GM12878 (cell line): ENCODE results near the gene NCOA4.
"Not testable (repeated sequence)": the region's sequence is repeated elsewhere in the genome, so short reads cannot be mapped to it uniquely, and the experiment has no call there.

ENCODE experiments used
- CREB1 ChIP-seq: IDR thresholded peaks from 2 replicates; pipeline ENCODE4 v1.6.1; 2012; ENCODE audit warnings: low read depth, mild to moderate bottlenecking, inconsistent platforms
- DPF2 ChIP-seq: fragments of 450-650 bp; IDR thresholded peaks from 2 replicates; pipeline ENCODE4 v1.6.1; 2017; ENCODE audit warnings: mild to moderate bottlenecking
- MYC ChIP-seq: IDR thresholded peaks from 2 replicates; pipeline ENCODE4 v1.6.1; 2011; ENCODE audit warnings: mild to moderate bottlenecking, low read length, moderate library complexity, inconsistent platforms; ENCODE audit not compliant: insufficient read depth, insufficient replicate concordance, insufficient read length, severe bottlenecking
- PAX5 ChIP-seq: IDR thresholded peaks from 2 replicates; pipeline ENCODE4 v1.6.1; 2011; ENCODE audit warnings: low read depth, low read length, borderline replicate concordance
- POLR2AphosphoS5 ChIP-seq: IDR thresholded peaks from 2 replicates; pipeline ENCODE4 v1.6.1; 2011; ENCODE audit warnings: mild to moderate bottlenecking, low read length, inconsistent platforms
- RCOR1 ChIP-seq: conservative IDR thresholded peaks from 2 replicates; pipeline ENCODE4 v1.6.1; 2012; ENCODE audit warnings: low read depth, low read length, improper control_type of control experiment
- SMC3 ChIP-seq: IDR thresholded peaks from 2 replicates; pipeline ENCODE4 v1.6.1; 2011; ENCODE audit warnings: low read length, improper control_type of control experiment, borderline replicate concordance
- TCF3 ChIP-seq: IDR thresholded peaks from 2 replicates; pipeline ENCODE4 v1.6.1; 2012; ENCODE audit warnings: low read depth, mild to moderate bottlenecking, low read length, borderline replicate concordance; ENCODE audit not compliant: insufficient read depth
- ZBTB40 ChIP-seq: fragments of 450-650 bp; IDR thresholded peaks from 2 replicates; pipeline ENCODE4 v1.6.1; 2016; ENCODE audit warnings: mild to moderate bottlenecking, moderate library complexity, borderline replicate concordance
- ZNF384 ChIP-seq: IDR thresholded peaks from 2 replicates; pipeline ENCODE4 v1.6.1; 2012; ENCODE audit warnings: low read depth, mild to moderate bottlenecking, low read length, improper control_type of control experiment, borderline replicate concordance
- ZNF687 ChIP-seq: fragments of 450-650 bp; IDR thresholded peaks from 2 replicates; pipeline ENCODE4 v1.6.1; 2017; ENCODE audit warnings: mild to moderate bottlenecking, moderate library complexity
- TF ChIP-seq, protein P1 (sequence below), 3 experiments: IDR thresholded peaks in 2 of 3; conservative IDR thresholded peaks in 1 of 3; 2 replicates each; pipeline ENCODE4 v1.5.1; 2011; ENCODE audit warnings: low read depth in 3 of 3, low read length in 3 of 3, mild to moderate bottlenecking in 3 of 3, control low read depth in 2 of 3, moderate library complexity in 2 of 3, inconsistent platforms in 1 of 3, mixed read lengths in 1 of 3; ENCODE audit not compliant: control insufficient read depth in 2 of 3, insufficient read depth in 1 of 3; ENCODE audit errors: extremely low read depth in 1 of 3
- TF ChIP-seq, protein P2 (sequence below): IDR thresholded peaks from 2 replicates; pipeline ENCODE4 v1.6.1; 2012; ENCODE audit warnings: mild to moderate bottlenecking, low read depth, low read length
- TF ChIP-seq, protein P3 (sequence below): IDR thresholded peaks from 2 replicates; pipeline ENCODE4 v1.6.1; 2011; ENCODE audit warnings: borderline replicate concordance, low read depth, mild to moderate bottlenecking, moderate library complexity, mixed read lengths, low read length; ENCODE audit not compliant: insufficient read depth; ENCODE audit errors: extremely low read length

- TF ChIP-seq ZNF687, ZBTB40, POLR2AphosphoS5, RCOR1, ZNF384, MYC, DPF2, TCF3, CREB1, PAX5, SMC3: not testable (repeated sequence)
- TF ChIP-seq, protein P1, sequence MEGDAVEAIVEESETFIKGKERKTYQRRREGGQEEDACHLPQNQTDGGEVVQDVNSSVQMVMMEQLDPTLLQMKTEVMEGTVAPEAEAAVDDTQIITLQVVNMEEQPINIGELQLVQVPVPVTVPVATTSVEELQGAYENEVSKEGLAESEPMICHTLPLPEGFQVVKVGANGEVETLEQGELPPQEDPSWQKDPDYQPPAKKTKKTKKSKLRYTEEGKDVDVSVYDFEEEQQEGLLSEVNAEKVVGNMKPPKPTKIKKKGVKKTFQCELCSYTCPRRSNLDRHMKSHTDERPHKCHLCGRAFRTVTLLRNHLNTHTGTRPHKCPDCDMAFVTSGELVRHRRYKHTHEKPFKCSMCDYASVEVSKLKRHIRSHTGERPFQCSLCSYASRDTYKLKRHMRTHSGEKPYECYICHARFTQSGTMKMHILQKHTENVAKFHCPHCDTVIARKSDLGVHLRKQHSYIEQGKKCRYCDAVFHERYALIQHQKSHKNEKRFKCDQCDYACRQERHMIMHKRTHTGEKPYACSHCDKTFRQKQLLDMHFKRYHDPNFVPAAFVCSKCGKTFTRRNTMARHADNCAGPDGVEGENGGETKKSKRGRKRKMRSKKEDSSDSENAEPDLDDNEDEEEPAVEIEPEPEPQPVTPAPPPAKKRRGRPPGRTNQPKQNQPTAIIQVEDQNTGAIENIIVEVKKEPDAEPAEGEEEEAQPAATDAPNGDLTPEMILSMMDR (IDR thresholded peaks at IDR 0.05 in 2 of 3, conservative IDR thresholded peaks at IDR 0.05 in 1 of 3; ENCODE audit: control insufficient read depth in 2 of 3, extremely low read depth in 1 of 3, insufficient read depth in 1 of 3, low read depth in 3 of 3, low read length in 3 of 3): not testable (repeated sequence)
- TF ChIP-seq, protein P2, sequence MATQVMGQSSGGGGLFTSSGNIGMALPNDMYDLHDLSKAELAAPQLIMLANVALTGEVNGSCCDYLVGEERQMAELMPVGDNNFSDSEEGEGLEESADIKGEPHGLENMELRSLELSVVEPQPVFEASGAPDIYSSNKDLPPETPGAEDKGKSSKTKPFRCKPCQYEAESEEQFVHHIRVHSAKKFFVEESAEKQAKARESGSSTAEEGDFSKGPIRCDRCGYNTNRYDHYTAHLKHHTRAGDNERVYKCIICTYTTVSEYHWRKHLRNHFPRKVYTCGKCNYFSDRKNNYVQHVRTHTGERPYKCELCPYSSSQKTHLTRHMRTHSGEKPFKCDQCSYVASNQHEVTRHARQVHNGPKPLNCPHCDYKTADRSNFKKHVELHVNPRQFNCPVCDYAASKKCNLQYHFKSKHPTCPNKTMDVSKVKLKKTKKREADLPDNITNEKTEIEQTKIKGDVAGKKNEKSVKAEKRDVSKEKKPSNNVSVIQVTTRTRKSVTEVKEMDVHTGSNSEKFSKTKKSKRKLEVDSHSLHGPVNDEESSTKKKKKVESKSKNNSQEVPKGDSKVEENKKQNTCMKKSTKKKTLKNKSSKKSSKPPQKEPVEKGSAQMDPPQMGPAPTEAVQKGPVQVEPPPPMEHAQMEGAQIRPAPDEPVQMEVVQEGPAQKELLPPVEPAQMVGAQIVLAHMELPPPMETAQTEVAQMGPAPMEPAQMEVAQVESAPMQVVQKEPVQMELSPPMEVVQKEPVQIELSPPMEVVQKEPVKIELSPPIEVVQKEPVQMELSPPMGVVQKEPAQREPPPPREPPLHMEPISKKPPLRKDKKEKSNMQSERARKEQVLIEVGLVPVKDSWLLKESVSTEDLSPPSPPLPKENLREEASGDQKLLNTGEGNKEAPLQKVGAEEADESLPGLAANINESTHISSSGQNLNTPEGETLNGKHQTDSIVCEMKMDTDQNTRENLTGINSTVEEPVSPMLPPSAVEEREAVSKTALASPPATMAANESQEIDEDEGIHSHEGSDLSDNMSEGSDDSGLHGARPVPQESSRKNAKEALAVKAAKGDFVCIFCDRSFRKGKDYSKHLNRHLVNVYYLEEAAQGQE: not testable (repeated sequence)
- TF ChIP-seq, protein P3, sequence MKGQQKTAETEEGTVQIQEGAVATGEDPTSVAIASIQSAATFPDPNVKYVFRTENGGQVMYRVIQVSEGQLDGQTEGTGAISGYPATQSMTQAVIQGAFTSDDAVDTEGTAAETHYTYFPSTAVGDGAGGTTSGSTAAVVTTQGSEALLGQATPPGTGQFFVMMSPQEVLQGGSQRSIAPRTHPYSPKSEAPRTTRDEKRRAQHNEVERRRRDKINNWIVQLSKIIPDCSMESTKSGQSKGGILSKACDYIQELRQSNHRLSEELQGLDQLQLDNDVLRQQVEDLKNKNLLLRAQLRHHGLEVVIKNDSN: not testable (repeated sequence)
These were observed 58.7 kb downstream of the NCOA4 start for GRCh38 chr10:45971742-45972105.
